ENCODE data around the gene ZMAT2. TPM values are rescaled to one million over a fixed set of nuclear protein-coding genes. Genes with fewer than 3 reads are reported as not detected.
A peak's percentile ranks its signal among the peaks of the same experiment; 100 is the strongest.

Gene ZMAT2
- total RNA-seq, 1 experiment from 2014 or later: 62.2 TPM

DNA sequence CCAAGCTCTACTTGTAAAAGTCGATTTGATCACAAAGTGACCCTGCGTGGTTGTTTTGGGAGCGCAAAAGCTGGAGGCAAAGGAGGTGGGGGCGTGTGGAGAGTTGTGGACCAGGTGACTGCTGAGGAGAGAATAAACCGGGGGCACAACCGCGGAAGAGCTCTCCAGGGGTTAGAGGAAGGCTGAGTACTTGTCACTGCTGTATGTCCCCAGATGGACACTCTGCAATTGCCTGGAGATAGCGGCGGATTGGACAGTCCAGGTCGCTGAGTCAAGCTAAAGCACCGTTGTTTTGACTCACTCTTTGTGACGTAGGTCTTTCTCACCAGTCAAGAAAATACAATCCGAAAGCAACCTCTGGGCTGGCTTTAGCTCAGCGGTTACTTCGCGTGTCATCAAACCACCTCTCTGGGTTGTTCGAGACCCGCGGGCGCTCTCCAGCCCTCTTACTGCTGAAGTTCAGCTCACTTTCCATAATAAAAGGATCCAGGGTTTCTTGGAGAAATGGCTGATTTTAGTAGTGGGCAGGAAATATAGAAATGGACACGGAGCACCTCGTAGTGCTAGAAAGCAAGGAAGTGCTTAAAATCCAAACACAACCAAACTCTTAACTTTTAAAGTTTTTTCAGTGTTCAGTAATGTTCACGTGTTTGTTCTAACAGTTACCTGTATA, 25.7 kb downstream of the ZMAT2 start:
- POLR2A ChIA-PET: no interaction called here
- Histone ChIP-seq H3K4me3 (ENCODE audit: low read depth in 2 of 2, low read length in 2 of 2) (peak overlapping the region; percentile 53 to 60), H3K4me1 (ENCODE audit: control insufficient read depth, insufficient read depth, low read length) (0 out of 2 replicates have a peak, but pooled peaks cover 6% of the 10 kb centered on the region), H3K27me3 (ENCODE audit: control insufficient read depth, insufficient read depth, low read length) (no peaks in the 10 kb centered on the region), H3K9me3 (ENCODE audit: control insufficient read depth, insufficient read depth, low read depth, low read length) (no peaks in the 10 kb centered on the region), H3K27ac (ENCODE audit: low read length) (peak overlapping the region; percentile 57; the same call in 1 of the 2 replicates), H3K36me3 (ENCODE audit: control insufficient read depth, insufficient read depth, low read length) (no peaks in the 10 kb centered on the region)
- CTCF ChIA-PET: interaction anchor here (0.8 kb wide), 1 partner anchor 34 kb away, joined by 5 read pairs; no protein-coding TSS in a partner anchor
- ATAC-seq: peak; percentile 98
- BruUV-seq (replicated peaks): no TSS peak
- DNase-seq (ENCODE audit: low read depth, low spot score): peak; percentile 99
- in situ Hi-C loops (cut with HindIII; ENCODE audit: low pct_unique_long_range_greater_than_20kb, low sequenced_read_pairs) (no loop called here), intact Hi-C loops (cut with micrococcal nuclease; ENCODE audit: unreplicated experiment) (no loop called here)
- peak; percentile 57; the same call in 1 of the 2 replicates for TF ChIP-seq POLR2AphosphoS5 (IDR thresholded peaks at IDR 0.05; ENCODE audit: low read depth, low read length)
- TF ChIP-seq, protein P1, sequence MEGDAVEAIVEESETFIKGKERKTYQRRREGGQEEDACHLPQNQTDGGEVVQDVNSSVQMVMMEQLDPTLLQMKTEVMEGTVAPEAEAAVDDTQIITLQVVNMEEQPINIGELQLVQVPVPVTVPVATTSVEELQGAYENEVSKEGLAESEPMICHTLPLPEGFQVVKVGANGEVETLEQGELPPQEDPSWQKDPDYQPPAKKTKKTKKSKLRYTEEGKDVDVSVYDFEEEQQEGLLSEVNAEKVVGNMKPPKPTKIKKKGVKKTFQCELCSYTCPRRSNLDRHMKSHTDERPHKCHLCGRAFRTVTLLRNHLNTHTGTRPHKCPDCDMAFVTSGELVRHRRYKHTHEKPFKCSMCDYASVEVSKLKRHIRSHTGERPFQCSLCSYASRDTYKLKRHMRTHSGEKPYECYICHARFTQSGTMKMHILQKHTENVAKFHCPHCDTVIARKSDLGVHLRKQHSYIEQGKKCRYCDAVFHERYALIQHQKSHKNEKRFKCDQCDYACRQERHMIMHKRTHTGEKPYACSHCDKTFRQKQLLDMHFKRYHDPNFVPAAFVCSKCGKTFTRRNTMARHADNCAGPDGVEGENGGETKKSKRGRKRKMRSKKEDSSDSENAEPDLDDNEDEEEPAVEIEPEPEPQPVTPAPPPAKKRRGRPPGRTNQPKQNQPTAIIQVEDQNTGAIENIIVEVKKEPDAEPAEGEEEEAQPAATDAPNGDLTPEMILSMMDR (IDR thresholded peaks at IDR 0.05): no peak
- TF ChIP-seq, protein P2, sequence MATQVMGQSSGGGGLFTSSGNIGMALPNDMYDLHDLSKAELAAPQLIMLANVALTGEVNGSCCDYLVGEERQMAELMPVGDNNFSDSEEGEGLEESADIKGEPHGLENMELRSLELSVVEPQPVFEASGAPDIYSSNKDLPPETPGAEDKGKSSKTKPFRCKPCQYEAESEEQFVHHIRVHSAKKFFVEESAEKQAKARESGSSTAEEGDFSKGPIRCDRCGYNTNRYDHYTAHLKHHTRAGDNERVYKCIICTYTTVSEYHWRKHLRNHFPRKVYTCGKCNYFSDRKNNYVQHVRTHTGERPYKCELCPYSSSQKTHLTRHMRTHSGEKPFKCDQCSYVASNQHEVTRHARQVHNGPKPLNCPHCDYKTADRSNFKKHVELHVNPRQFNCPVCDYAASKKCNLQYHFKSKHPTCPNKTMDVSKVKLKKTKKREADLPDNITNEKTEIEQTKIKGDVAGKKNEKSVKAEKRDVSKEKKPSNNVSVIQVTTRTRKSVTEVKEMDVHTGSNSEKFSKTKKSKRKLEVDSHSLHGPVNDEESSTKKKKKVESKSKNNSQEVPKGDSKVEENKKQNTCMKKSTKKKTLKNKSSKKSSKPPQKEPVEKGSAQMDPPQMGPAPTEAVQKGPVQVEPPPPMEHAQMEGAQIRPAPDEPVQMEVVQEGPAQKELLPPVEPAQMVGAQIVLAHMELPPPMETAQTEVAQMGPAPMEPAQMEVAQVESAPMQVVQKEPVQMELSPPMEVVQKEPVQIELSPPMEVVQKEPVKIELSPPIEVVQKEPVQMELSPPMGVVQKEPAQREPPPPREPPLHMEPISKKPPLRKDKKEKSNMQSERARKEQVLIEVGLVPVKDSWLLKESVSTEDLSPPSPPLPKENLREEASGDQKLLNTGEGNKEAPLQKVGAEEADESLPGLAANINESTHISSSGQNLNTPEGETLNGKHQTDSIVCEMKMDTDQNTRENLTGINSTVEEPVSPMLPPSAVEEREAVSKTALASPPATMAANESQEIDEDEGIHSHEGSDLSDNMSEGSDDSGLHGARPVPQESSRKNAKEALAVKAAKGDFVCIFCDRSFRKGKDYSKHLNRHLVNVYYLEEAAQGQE (IDR thresholded peaks at IDR 0.05; ENCODE audit: insufficient read depth in 1 of 2, low read depth in 2 of 2, low read length in 1 of 2): peak; percentile 81 to 88
- 0 out of 2 replicates have a peak, but pooled peaks have one; percentile 21 for TF ChIP-seq TCF7L2 (IDR thresholded peaks at IDR 0.05; ENCODE audit: low read depth, low read length)

GRCh38 chr5:140733098-140733497, 32.9 kb downstream of the ZMAT2 start:
- in situ Hi-C loops (cut with HindIII; ENCODE audit: low pct_unique_long_range_greater_than_20kb, low sequenced_read_pairs): no loop called here
- Histone ChIP-seq H3K4me3 (ENCODE audit: low read depth in 2 of 2, low read length in 2 of 2) (no peak overlapping the region), H3K27me3 (ENCODE audit: control insufficient read depth, insufficient read depth, low read length) (no peaks in the 10 kb centered on the region; the same call in 1 of the 2 replicates), H3K9me3 (ENCODE audit: control insufficient read depth, insufficient read depth, low read depth, low read length) (no peaks in the 10 kb centered on the region), H3K4me1 (ENCODE audit: control insufficient read depth, insufficient read depth, low read length) (no peaks in the 10 kb centered on the region), H3K36me3 (ENCODE audit: control insufficient read depth, insufficient read depth, low read length) (no peaks in the 10 kb centered on the region), H3K27ac (ENCODE audit: low read length) (no peak overlapping the region)
- intact Hi-C loops (cut with micrococcal nuclease; ENCODE audit: unreplicated experiment): no loop called here
- no TSS peak for BruUV-seq (replicated peaks)
- CTCF ChIA-PET: no interaction called here
- TF ChIP-seq POLR2AphosphoS5 (IDR thresholded peaks at IDR 0.05; ENCODE audit: low read depth, low read length) (no peak), TCF7L2 (IDR thresholded peaks at IDR 0.05; ENCODE audit: low read depth, low read length) (no peak), SIN3A (IDR thresholded peaks at IDR 0.05; ENCODE audit: borderline replicate concordance, insufficient read depth, low read depth, low read length) (no peak)
- TF ChIP-seq, protein P2 (IDR thresholded peaks at IDR 0.05; ENCODE audit: insufficient read depth in 1 of 2, low read depth in 2 of 2, low read length in 1 of 2): no peak
- TF ChIP-seq, protein P1 (IDR thresholded peaks at IDR 0.05): no peak
- DNase-seq (ENCODE audit: low read depth, low spot score) (no peak), ATAC-seq (no peak)
- POLR2A ChIA-PET: no interaction called here

Measured in Panc1 (cell line).